NCI-H2107 treated with DMSO at 0.1 percent for 48 hours (cell line): ENCODE results near the gene FAM131B.
A peak's percentile ranks its signal among the peaks of the same experiment; 100 is the strongest.

Source experiments
- DNase-seq: peaks from one replicate; lab custom pipeline; 2025; ENCODE audit not compliant: unreplicated experiment; lab: John Stamatoyannopoulos, UW

FAM131B gene

GRCh38 chr7:143383642-143383957 is 21.1 kb upstream of the FAM131B start:
- no peak for DNase-seq

DNA sequence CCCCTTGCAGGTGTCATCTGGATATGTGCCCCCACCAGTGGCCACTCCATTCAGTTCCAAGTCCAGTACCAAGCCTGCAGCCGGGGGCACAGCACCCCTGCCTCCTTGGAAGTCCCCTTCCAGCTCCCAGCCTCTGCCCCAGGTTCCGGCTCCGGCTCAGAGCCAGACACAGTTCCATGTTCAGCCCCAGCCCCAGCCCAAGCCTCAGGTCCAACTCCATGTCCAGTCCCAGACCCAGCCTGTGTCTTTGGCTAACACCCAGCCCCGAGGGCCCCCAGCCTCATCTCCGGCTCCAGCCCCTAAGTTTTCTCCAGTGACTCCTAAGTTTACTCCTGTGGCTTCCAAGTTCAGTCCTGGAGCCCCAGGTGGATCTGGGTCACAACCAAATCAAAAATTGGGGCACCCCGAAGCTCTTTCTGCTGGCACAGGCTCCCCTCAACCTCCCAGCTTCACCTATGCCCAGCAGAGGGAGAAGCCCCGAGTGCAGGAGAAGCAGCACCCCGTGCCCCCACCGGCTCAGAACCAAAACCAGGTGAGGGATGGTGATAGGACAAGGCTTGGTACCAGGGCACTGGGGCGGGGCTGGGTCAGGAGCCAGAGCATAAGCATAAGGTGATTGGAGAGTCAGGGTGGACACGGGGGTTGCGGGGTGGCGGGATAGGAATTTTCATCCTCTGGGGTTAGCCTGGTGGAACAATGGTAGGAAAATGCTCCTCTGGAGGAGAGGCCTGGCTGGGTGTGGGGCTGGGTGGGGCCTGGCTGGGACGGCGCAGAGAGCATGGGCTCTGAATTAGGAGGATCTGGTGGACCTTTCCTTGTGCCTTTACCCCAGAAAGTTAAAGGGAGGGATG is 20.5 kb upstream of the FAM131B start:
- DNase-seq: no peak

DNA sequence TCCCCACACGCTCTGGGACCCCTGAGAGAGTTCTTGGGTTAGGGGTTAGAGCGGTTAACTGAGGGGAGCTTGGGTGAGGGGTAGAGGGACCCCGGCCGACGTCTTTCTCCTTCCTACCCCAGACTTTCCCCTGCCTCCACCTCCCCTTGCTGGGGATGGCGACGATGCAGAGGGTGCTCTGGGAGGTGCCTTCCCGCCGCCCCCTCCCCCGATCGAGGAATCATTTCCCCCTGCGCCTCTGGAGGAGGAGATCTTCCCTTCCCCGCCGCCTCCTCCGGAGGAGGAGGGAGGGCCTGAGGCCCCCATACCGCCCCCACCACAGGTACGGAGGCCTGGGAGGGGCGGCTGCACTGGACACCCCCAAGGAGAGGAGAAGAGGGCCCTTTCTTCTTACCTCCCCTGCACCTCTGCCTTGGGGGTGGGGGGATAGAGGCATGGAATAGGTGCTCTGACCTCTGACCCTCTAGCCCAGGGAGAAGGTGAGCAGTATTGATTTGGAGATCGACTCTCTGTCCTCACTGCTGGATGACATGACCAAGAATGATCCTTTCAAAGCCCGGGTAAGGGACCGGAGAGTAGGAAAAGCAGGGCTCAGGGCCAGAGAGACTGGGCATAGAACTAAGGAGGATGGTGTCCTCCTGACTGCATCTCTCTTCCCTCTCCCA is 19.7 kb upstream of the FAM131B start:
- DNase-seq: no peak

GRCh38 chr7:143381427-143382125 is 19.1 kb upstream of the FAM131B start:
- DNase-seq: no peak

DNA sequence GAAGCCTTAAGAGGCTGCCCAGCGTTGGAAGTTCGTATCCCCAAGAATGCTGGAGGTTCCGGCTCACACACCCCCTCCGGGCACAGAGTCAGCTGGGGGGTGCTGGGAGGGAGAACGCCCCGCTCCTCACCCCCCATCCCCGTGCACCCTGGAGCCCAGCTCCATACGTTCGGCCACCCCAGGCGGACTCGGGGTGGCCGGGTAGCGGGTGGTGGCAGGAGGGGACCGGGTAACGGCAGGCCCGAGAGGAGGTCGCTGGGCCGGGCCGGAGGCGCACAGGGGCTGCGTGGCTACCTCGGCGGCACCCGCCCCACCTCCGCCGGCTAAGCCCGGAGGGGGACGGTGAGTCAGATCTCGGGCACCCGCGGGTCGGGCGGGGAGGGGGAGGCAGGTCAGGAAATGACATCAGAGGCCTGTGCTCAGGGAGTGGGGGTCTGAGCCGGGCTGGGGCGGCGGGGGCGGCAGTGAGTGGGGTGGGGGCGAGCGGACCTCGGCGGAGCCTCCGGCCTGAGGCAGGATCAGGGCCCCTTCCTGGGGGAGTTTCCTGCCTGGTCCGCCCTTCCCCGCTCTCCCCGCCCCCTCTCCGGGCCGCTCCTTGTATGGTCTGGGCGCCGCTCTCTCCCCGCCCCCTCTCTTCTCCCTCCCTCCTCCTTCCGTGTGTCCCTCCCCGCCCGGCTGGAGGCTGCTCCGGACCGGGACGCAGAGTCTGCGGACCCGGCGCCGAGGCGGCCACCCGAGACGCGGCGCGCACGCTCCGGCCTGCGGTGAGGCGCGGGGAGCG is 18.3 kb upstream of the FAM131B start, which contains the start of gene ZYX:
Gene ZYX, plus strand, starts transcription at position 700 of the 781 bp plus-strand sequence. CDS start 227 bp downstream, outside the sequence.
- DNase-seq: peak; percentile 3

DNA sequence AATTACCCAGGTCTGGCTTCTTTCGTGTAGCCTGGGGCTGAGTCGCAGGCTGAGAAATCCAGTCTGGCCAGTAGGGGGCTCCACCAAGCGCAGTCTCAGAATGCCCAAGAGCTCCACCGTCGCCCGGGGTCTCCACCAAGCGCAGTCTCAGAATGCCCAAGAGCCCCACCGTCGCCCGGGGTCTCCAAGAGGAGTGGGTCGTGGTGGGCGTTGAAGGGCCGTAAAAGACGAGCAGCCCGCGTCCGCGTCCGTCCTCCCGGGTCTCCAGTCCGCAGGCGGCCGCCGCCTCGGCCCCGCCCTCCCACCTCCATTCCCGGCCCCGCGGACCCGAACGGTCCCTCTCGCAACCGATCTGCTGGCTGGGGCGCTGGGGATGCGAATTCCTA is 17.7 kb upstream of the FAM131B start:
- peak; percentile 45 for DNase-seq

- no peak for DNase-seq
Observed at GRCh38 chr7:143379611-143380259, 17.2 kb upstream of the FAM131B start.

GRCh38 chr7:143376396-143376795 is 13.9 kb upstream of the FAM131B start:
- DNase-seq: no peak

DNA sequence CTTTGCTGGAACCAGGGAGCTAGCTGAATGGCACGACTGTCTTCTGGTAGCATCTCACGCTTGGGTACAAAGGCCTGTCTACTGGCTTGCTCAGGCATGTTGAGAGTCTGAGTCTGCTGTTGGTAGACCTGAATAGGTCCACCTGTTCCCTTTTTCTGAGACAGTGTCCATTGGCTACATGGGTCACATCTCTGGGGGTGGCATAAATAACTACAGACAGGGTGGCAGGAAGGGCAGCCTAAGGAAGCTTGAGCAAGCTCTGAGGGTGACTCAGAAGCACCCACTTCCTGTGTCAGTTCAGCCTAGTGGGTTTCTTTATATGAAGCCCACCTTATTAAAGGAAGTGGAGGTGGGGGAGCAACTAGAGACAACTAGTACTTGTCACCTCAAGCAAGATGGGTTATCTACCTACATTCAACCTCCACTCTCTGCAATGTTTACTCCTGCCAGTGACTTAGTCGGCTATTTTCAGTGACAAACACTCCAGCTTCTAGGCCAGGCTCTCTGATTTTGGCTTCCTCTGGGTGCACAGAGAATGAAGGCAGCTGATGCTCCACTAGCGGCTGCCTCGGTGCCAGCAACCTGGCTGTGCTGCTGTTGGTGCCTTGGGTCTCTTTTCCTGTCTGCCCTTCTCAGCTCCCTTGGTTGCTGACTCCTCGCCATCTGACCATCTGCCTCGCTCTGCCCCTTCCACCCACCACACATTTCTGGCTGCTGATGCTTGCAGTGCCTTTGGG is 13.0 kb upstream of the FAM131B start:
- DNase-seq: no peak

DNA sequence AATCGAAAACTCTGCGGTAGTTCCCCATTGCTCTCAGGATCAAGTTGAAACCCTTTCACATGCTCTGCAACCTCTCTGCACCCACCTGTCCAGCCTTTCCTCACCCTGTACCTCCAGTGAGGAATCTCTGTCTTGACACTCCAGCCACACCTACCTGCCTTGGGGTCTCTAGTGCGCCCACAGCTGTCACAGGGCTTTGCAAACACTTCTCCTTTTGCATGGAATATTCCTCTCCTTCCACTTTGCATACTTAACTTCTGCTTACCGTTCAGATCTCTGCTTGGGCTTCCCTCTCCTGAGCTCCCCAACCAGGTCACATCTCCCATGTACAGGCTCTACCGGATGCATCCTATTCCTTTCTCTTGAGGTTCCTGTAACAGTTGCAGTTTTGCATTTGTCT is 12.0 kb upstream of the FAM131B start:
- no peak for DNase-seq

DNA sequence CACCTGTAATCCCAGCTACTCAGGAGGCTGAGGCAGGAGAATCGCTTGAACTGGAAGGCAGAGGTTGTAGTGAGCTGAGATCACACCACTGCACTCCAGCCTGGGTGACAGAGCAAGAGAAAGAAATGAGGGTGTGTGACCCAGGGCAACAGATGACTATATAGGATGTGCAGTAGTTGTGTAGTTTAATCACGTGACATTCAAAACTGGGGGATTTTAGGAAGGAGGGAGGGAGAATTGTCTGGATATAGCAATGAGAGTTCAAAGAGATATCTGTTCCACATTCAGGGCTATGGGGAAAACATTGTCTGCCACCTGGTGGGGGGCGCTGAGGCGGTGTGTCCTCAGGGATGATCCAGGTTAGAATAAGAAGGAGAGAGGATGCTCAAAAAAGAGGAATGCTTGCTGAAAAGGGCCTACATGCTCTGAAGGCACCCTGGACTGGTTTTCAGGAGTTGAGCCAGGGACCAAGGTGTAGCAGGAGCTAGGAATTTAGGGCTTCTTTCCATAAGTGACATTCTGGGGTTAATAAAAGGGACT is 10.8 kb upstream of the FAM131B start:
- no peak for DNase-seq

- no peak for DNase-seq
Observed at GRCh38 chr7:143372070-143372469, 9.6 kb upstream of the FAM131B start.

DNA sequence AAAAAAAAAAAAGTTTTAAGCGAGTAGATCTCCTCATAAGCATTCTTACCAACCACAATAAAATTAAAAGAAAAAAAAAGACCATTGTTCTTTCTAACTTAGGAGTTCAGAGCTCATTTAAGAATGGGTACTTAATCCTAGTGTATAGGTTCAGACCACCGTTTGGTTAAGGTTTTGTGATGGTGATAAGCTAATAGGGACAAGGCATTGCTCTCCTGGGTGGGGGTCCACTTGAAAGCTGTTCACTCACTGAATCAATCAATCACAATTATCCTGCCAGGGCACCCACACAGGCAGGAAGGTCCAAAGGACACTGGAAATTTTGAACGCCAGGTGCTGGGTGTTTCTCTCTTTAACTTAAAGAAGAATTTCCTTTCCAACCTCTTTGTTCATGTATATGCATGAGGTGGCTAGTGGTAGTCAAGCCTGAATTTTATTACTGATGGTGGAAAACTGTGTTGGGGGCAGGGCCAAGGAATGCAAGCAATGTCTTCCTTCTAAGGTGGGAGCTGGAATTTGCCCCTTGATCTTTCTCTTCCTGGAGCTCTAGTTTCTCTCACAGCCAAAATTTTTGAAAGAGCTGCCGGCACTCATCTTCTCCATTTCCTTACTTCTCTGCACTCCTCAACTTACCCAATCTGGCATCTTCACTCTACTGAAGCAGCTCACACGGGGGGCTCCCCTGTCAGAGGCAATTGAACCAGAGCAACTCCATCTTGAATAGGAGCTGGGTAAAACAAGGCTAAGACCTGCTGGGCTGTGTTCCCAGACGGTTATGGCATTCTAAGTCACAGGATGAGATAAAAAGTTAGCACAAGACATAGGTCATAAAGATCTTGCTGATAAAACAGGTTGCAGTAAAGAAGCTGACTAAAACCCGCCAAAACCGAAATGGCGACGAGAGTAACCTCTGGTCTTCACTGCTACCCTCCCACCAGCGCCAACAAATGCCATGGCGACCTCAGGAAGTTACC is 7.5 kb upstream of the FAM131B start:
- no peak for DNase-seq

- no peak for DNase-seq
Observed at GRCh38 chr7:143368387-143368786, 5.9 kb upstream of the FAM131B start.

DNA sequence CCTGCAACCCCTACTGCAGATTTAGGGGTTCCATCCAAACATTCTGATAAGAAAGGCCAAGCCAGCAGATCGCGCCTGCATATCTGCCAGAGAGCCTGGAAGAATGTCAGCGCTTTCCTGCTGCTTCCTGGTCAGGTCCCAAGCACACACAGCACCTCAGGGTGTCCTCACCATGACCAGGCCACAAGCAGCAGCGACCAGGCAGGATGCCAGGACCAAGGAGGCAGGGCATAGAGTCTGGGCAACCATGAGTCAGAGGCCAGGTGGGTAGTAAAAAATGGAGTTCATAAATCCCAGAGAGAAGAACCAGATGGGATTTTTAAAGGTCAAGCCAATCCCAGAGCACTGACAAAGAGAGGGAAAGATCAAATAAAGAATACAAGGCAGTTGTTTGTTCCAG is 5.5 kb upstream of the FAM131B start:
- DNase-seq: no peak

DNA sequence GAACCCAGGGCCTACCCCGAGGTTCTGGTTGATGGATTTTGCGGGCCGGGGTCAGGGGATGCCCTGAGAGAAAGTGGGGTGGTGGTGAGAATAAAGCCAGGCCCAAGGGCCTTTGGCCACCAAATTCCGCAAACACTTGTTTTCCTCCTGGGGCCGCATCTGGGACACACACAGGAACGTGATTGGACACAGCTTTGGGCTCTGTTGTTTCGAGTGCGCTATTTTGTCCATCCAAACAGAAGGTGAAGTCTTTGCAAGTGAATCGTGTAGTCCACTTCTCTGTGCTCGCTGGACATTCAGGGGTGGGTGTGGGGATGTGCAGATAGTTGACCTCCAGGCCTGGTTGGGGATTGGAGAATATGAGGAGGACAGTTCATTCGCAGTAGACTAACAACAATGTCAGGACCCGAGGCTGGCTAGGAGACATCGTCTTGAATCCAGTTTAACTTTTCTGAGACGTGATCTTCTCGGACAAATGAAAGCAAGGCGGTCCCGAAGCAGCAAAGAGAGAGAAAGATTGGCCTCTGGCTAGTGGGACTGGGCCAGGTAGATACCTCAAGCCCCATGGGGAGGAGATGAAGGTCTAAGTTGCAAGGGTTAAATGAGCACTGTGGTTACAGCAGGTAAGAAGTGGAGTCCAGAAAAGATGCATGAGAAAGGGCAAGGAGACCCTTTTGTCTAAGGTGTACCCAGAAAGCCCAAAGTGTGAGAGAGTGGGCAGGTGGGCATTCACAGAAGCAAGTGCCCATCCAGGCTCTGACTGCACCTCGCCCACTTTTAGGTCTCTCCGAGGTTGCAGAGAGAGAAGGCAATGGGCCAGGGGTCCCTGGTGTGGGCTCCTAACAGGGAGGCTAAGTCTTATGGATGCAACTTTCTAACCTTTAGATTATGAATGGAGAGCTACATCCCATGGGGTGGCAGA is 764 bp upstream of the FAM131B start:
- no peak for DNase-seq

GRCh38 chr7:143361552-143362130 is 872 bp downstream of the FAM131B start:
- DNase-seq: no peak
